ENCODE measurements around the gene PRRC2B. TPM values are rescaled to one million over a fixed set of nuclear protein-coding genes. Genes with fewer than 3 reads are reported as not detected.

The PRRC2B gene
- total and polyA plus RNA-seq, 4 donors = 10.3 to 44.3 (median 27.0) TPM

- H3K4me3 ChIP-seq (ENCODE audit: low read depth in 1 of 3, low read length in 3 of 3) = no peak overlapping the region
- no peak for DNase-seq (ENCODE audit: low spot score)
- peaks cover 10 to 86% (median 42%) of the 10 kb centered on the region in 4 donors for H3K36me3 ChIP-seq (ENCODE audit: control insufficient read depth in 4 of 4, insufficient read depth in 3 of 4, low read depth in 1 of 4, low read length in 3 of 4)
- no peaks in the 10 kb centered on the region for H3K9me3 ChIP-seq (ENCODE audit: control insufficient read depth in 4 of 4, low read length in 3 of 4)
- no peak for TF ChIP-seq TAF1 (conservative IDR thresholded peaks at IDR 0.05)
- TF ChIP-seq ATF3 (IDR thresholded peaks at IDR 0.05) = no peak
- TF ChIP-seq FOXA1 (IDR thresholded peaks at IDR 0.05) = no peak
- TF ChIP-seq RAD21 (IDR thresholded peaks at IDR 0.05) = no peak
- TF ChIP-seq JUND (IDR thresholded peaks at IDR 0.05) = no peak
- no peak for TF ChIP-seq CTCF (IDR thresholded peaks at IDR 0.05; ENCODE audit: low read depth, low read length, missing input control)
- no peak for TF ChIP-seq MAX (IDR thresholded peaks at IDR 0.05)
- no peak for TF ChIP-seq GABPA (IDR thresholded peaks at IDR 0.05 in 1 of 2, conservative IDR thresholded peaks at IDR 0.05 in 1 of 2)
- TF ChIP-seq FOXA2 (IDR thresholded peaks at IDR 0.05) = no peak
- TF ChIP-seq RXRA (IDR thresholded peaks at IDR 0.05) = no peak
- no peak overlapping the region for H3K27ac ChIP-seq (ENCODE audit: low read depth in 1 of 2, low read length in 2 of 2)
- 96% methylated on average over 29 of the region's 29 CpGs for WGBS
- H3K9ac ChIP-seq (ENCODE audit: low read depth in 1 of 2, low read length in 2 of 2) = no peak overlapping the region
- H3K4me1 ChIP-seq (ENCODE audit: control insufficient read depth in 4 of 4, insufficient read depth in 4 of 4, low read length in 3 of 4) = no peaks in the 10 kb centered on the region
- H3K27me3 ChIP-seq (ENCODE audit: control insufficient read depth in 4 of 4, insufficient read depth in 4 of 4, low read length in 3 of 4) = no peaks in the 10 kb centered on the region
Observed at GRCh38 chr9:131522257-131523085, 128.6 kb downstream of the PRRC2B start.

- no peak for DNase-seq (ENCODE audit: low spot score)
- H3K27me3 ChIP-seq (ENCODE audit: control insufficient read depth in 4 of 4, insufficient read depth in 4 of 4, low read length in 3 of 4) = no peaks in the 10 kb centered on the region
- peaks cover 11 to 89% (median 43%) of the 10 kb centered on the region in 4 donors for H3K36me3 ChIP-seq (ENCODE audit: control insufficient read depth in 4 of 4, insufficient read depth in 3 of 4, low read depth in 1 of 4, low read length in 3 of 4)
- no peak for TF ChIP-seq JUND (IDR thresholded peaks at IDR 0.05)
- no peak for TF ChIP-seq FOXA1 (IDR thresholded peaks at IDR 0.05)
- no peak for TF ChIP-seq YY1 (IDR thresholded peaks at IDR 0.05)
- no peak for TF ChIP-seq ATF3 (IDR thresholded peaks at IDR 0.05)
- H3K4me1 ChIP-seq (ENCODE audit: control insufficient read depth in 4 of 4, insufficient read depth in 4 of 4, low read length in 3 of 4) = no peaks in the 10 kb centered on the region
- H3K9me3 ChIP-seq (ENCODE audit: control insufficient read depth in 4 of 4, low read length in 3 of 4) = no peaks in the 10 kb centered on the region
- no peak overlapping the region for H3K27ac ChIP-seq (ENCODE audit: low read depth in 1 of 2, low read length in 2 of 2)
- H3K9ac ChIP-seq (ENCODE audit: low read depth in 1 of 2, low read length in 2 of 2) = no peak overlapping the region
- no peak overlapping the region for H3K4me3 ChIP-seq (ENCODE audit: low read depth in 1 of 3, low read length in 3 of 3)
- 95% methylated on average over 9 of the region's 9 CpGs for WGBS
Observed at GRCh38 chr9:131523086-131523388, 129.2 kb downstream of the PRRC2B start.

GRCh38 chr9:131523451-131524435, 129.9 kb downstream of the PRRC2B start:
- 88% methylated on average over 29 of the region's 29 CpGs for WGBS
- no peaks in the 10 kb centered on the region for H3K27me3 ChIP-seq (ENCODE audit: control insufficient read depth in 4 of 4, insufficient read depth in 4 of 4, low read length in 3 of 4)
- no peaks in the 10 kb centered on the region for H3K9me3 ChIP-seq (ENCODE audit: control insufficient read depth in 4 of 4, low read length in 3 of 4)
- no peak for DNase-seq (ENCODE audit: low spot score)
- no peak overlapping the region for H3K9ac ChIP-seq (ENCODE audit: low read depth in 1 of 2, low read length in 2 of 2)
- no peaks in the 10 kb centered on the region for H3K4me1 ChIP-seq (ENCODE audit: control insufficient read depth in 4 of 4, insufficient read depth in 4 of 4, low read length in 3 of 4)
- peaks cover 16 to 91% (median 46%) of the 10 kb centered on the region in 4 donors for H3K36me3 ChIP-seq (ENCODE audit: control insufficient read depth in 4 of 4, insufficient read depth in 3 of 4, low read depth in 1 of 4, low read length in 3 of 4)
- H3K4me3 ChIP-seq (ENCODE audit: low read depth in 1 of 3, low read length in 3 of 3) = no peak overlapping the region
- H3K27ac ChIP-seq (ENCODE audit: low read depth in 1 of 2, low read length in 2 of 2) = no peak overlapping the region
- TF ChIP-seq GABPA (IDR thresholded peaks at IDR 0.05 in 1 of 2, conservative IDR thresholded peaks at IDR 0.05 in 1 of 2) = no peak
- no peak for TF ChIP-seq CTCF (IDR thresholded peaks at IDR 0.05; ENCODE audit: low read depth, low read length, missing input control)
- TF ChIP-seq FOXA1 (IDR thresholded peaks at IDR 0.05) = no peak
- TF ChIP-seq ZBTB33 (IDR thresholded peaks at IDR 0.05) = no peak
- no peak for TF ChIP-seq JUND (IDR thresholded peaks at IDR 0.05)
- no peak for TF ChIP-seq YY1 (IDR thresholded peaks at IDR 0.05)

Measured in liver (tissue), 9 donors.